ENCODE data around the gene CACNG3.

CACNG3 gene

DNA sequence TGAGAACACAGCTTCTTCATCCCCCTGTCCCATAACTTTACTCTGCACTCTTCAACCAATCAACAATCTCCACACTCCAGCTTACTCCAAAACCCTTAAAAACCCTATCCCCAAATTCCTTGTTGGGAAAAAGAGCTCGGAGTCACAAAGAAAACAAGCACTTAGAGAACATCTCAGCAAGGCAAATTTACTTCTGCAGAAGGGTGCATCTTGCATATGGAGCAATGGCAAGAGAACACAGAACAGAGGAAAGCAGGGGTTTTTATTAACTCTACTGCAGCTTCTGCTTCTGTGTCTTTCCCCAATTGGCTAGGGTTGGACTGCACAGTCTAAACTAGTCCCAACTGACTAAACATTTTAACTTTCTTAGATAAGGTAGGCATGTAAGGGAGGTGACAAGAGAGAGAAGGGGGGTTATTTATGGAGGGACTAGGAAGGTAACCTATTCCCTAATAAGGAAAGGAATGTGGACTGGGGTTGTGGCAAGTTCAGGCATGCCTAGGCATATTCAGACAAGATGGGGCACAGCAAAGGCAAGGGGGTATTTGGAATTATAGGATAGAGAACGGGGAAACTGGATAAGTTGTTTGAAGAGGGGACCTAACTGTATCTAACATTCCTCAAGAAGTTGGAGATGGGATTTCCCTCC, 125.5 kb downstream of the CACNG3 start:
- H3K79me2 ChIP-seq (ENCODE audit: insufficient read depth, low read length): no peaks in the 10 kb centered on the region
- no peaks in the 10 kb centered on the region for H4K20me1 ChIP-seq (ENCODE audit: insufficient read depth, low read length, poor library complexity, severe bottlenecking)
- no peak overlapping the region for H3K4me3 ChIP-seq (ENCODE audit: low read length, poor library complexity, severe bottlenecking)
- TF ChIP-seq EZH2phosphoT487 (IDR thresholded peaks at IDR 0.05; ENCODE audit: borderline replicate concordance) (no peak), CTCF (conservative IDR thresholded peaks at IDR 0.05; ENCODE audit: low read length) (no peak)
- no peak overlapping the region for H3K4me2 ChIP-seq (ENCODE audit: low read depth, low read length, poor library complexity, severe bottlenecking)
- H2AFZ ChIP-seq (ENCODE audit: low read length): no peak overlapping the region
- H3K27me3 ChIP-seq (ENCODE audit: insufficient read depth, low read length, poor library complexity, severe bottlenecking): no peaks in the 10 kb centered on the region
- no peaks in the 10 kb centered on the region for H3K36me3 ChIP-seq (ENCODE audit: insufficient read depth, low read length)
- no peak overlapping the region for H3K9ac ChIP-seq (ENCODE audit: low read depth, low read length, poor library complexity, severe bottlenecking)
- H3F3A ChIP-seq (ENCODE audit: low read depth): no peaks in the 10 kb centered on the region
- H3K9me2 ChIP-seq (replicated peaks; ENCODE audit: low read depth, low read length): no peaks in the 10 kb centered on the region
- no peaks in the 10 kb centered on the region for H3K4me1 ChIP-seq (ENCODE audit: insufficient read depth, low read length, poor library complexity, severe bottlenecking)
- H3K9me3 ChIP-seq (ENCODE audit: insufficient read depth, low read depth, low read length): peaks cover 14% of the 10 kb centered on the region; the same call in 1 of the 2 replicates

DNA sequence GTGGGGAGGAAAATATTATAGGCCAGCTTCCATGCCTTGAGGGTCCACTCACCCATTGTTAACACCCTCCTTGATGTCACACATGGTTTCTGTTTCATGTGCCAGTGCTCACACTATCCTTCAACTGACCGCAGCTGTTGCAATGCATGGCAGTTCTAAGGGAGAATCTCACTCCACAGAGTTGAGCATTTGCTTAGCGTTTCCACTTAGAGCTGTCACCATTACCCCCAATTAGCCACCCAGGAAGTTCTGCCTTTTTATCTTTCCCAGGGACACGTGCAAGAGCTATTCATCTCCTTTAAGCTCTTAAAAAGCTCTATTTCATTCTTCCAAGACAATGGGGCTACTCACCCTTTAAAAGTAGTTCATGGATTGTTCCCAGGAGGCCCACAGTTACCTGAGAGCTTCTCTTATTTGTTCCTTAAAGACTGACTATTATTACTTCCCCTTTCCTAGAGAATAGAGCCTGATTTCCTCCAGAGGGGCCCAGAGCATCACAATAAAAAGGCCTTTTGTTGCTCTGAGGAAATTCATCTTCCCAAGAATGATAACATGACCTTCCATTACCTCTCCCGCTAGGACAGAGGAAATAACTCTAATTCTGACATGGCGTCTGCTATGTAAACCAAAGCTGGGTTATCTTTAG, 126.8 kb downstream of the CACNG3 start:
- no peak overlapping the region for H3K4me2 ChIP-seq (ENCODE audit: low read depth, low read length, poor library complexity, severe bottlenecking)
- H2AFZ ChIP-seq (ENCODE audit: low read length): no peak overlapping the region
- H4K20me1 ChIP-seq (ENCODE audit: insufficient read depth, low read length, poor library complexity, severe bottlenecking): no peaks in the 10 kb centered on the region
- H3K4me1 ChIP-seq (ENCODE audit: insufficient read depth, low read length, poor library complexity, severe bottlenecking): no peaks in the 10 kb centered on the region
- H3K9me2 ChIP-seq (replicated peaks; ENCODE audit: low read depth, low read length): no peaks in the 10 kb centered on the region
- no peaks in the 10 kb centered on the region for H3K27me3 ChIP-seq (ENCODE audit: insufficient read depth, low read length, poor library complexity, severe bottlenecking)
- peaks cover 14% of the 10 kb centered on the region; the same call in 1 of the 2 replicates for H3K9me3 ChIP-seq (ENCODE audit: insufficient read depth, low read depth, low read length)
- H3K4me3 ChIP-seq (ENCODE audit: low read length, poor library complexity, severe bottlenecking): no peak overlapping the region
- TF ChIP-seq EZH2phosphoT487 (IDR thresholded peaks at IDR 0.05; ENCODE audit: borderline replicate concordance) (no peak), CTCF (conservative IDR thresholded peaks at IDR 0.05; ENCODE audit: low read length) (no peak)
- no peaks in the 10 kb centered on the region for H3F3A ChIP-seq (ENCODE audit: low read depth)
- H3K9ac ChIP-seq (ENCODE audit: low read depth, low read length, poor library complexity, severe bottlenecking): no peak overlapping the region
- no peaks in the 10 kb centered on the region for H3K36me3 ChIP-seq (ENCODE audit: insufficient read depth, low read length)
- H3K79me2 ChIP-seq (ENCODE audit: insufficient read depth, low read length): no peaks in the 10 kb centered on the region

GRCh38 chr16:24394341-24394740, 138.2 kb downstream of the CACNG3 start:
- no peaks in the 10 kb centered on the region for H3F3A ChIP-seq (ENCODE audit: low read depth)
- no peaks in the 10 kb centered on the region for H3K36me3 ChIP-seq (ENCODE audit: insufficient read depth, low read length)
- H3K79me2 ChIP-seq (ENCODE audit: insufficient read depth, low read length): no peaks in the 10 kb centered on the region
- H3K9me3 ChIP-seq (ENCODE audit: insufficient read depth, low read depth, low read length): no peaks in the 10 kb centered on the region
- no peaks in the 10 kb centered on the region for H3K4me1 ChIP-seq (ENCODE audit: insufficient read depth, low read length, poor library complexity, severe bottlenecking)
- no peak overlapping the region for H3K4me3 ChIP-seq (ENCODE audit: low read length, poor library complexity, severe bottlenecking)
- no peak overlapping the region for H3K4me2 ChIP-seq (ENCODE audit: low read depth, low read length, poor library complexity, severe bottlenecking)
- no peak for TF ChIP-seq CTCF (conservative IDR thresholded peaks at IDR 0.05; ENCODE audit: low read length)
- TF ChIP-seq EZH2phosphoT487 (IDR thresholded peaks at IDR 0.05; ENCODE audit: borderline replicate concordance): no peak
- no peaks in the 10 kb centered on the region for H3K9me2 ChIP-seq (replicated peaks; ENCODE audit: low read depth, low read length)
- no peak overlapping the region for H2AFZ ChIP-seq (ENCODE audit: low read length)
- no peaks in the 10 kb centered on the region for H4K20me1 ChIP-seq (ENCODE audit: insufficient read depth, low read length, poor library complexity, severe bottlenecking)
- no peaks in the 10 kb centered on the region for H3K27me3 ChIP-seq (ENCODE audit: insufficient read depth, low read length, poor library complexity, severe bottlenecking)
- H3K9ac ChIP-seq (ENCODE audit: low read depth, low read length, poor library complexity, severe bottlenecking): no peak overlapping the region
